Smooth muscle cell of the brain vasculature (primary cell): ENCODE data around the gene AACS.
A peak's percentile ranks its signal among the peaks of the same experiment; 100 is the strongest.

Source experiments
- DNase-seq: peaks from one replicate; pipeline ENCODE4 v3.0.0-alpha.2; 2012; ENCODE audit warnings: low read depth, low spot score

Gene AACS

GRCh38 chr12:125152463-125152862, 87.2 kb downstream of the AACS start:
- no peak for DNase-seq

DNA sequence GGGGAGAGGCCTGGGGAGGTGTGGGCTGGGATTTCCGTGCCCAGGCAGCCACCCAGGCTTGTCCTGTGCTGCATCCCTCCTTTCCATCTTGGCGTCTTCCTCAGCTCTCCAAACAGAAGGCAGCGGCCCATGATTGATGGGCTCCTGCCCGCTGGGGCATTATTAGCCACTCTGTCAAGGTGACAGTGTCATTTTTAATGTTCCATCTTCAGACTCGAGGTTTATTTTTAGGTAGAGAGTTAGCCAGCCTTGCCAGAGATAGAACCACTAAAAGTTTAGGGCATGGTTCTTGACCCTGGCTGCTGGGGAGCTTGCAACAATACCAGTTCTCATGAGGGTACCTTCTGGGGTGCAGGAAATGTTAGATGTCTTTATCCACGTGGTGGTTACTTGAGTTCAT, 90.1 kb downstream of the AACS start:
- DNase-seq = no peak

DNA sequence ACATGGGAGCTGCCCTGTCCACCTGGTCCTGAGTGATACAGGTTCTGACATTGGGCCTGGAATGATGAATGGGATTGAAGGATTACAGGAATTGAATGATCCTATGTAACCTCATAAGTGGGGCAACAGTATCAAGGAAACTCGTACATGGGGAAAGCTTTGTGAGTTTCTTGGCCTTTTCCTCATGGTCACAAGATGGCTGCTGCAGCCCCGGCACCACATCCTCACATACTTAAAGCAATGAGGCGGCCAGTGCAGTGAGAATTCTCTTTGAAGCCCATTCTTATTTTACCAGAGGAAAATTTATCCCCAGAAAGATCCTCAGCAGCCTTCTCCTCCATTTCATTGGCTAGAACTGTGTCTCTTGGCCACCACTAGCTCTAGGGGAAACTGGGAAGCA, 91.9 kb downstream of the AACS start:
- no peak for DNase-seq

DNA sequence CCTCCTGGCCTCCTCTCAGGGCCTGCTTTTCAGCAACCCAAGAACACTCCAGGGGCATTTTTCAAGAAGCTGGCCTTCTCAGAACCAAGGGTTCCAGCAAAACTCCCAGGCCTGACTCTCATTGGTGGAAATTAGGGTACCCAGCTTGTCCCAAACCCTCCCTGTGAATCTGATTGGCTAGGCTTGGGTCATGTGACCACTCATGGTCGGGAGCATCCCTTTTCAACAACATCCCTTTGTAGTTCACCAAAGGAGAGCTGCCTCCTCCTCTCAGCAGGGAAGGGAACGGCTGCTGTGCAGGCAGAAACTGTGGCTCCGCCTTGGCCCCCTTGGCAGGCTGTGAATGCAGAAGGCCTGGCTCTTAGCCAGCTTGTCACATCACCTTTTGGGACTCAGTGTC, 94.5 kb downstream of the AACS start:
- no peak for DNase-seq

GRCh38 chr12:125160281-125160955, 95.2 kb downstream of the AACS start:
- DNase-seq = no peak

- DNase-seq = no peak
These were observed 96.4 kb downstream of the AACS start for GRCh38 chr12:125161712-125162022.

GRCh38 chr12:125162489-125163028, 97.3 kb downstream of the AACS start:
- DNase-seq = no peak

- no peak for DNase-seq
These were observed 97.9 kb downstream of the AACS start for GRCh38 chr12:125163148-125163547.

DNA sequence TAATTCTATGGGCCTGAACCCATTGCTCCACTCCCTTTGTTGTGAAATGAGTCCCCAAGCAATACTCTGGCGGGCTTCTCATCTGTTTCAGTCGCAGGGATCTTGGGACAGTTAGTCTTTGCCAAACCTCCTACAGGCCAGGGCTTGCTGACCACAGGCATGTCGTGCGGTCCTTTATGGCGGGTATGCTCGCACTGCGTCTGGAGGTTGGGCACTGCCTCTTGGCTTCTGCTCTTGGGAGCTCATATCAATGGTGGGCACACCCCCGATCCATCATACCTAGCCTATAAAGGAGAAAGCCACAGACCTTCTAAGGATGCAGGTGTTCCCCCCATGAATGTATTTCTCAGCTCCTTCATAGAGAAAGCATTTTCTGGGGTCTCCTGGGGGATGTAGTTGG, 99.3 kb downstream of the AACS start:
- DNase-seq = no peak

- DNase-seq = no peak
These were observed 100.8 kb downstream of the AACS start for GRCh38 chr12:125166041-125166440.

- no peak for DNase-seq
These were observed 102.4 kb downstream of the AACS start for GRCh38 chr12:125167658-125168057.

GRCh38 chr12:125169451-125169850, 104.2 kb downstream of the AACS start:
- no peak for DNase-seq

- DNase-seq = no peak
These were observed 104.6 kb downstream of the AACS start for GRCh38 chr12:125169870-125170269.

DNA sequence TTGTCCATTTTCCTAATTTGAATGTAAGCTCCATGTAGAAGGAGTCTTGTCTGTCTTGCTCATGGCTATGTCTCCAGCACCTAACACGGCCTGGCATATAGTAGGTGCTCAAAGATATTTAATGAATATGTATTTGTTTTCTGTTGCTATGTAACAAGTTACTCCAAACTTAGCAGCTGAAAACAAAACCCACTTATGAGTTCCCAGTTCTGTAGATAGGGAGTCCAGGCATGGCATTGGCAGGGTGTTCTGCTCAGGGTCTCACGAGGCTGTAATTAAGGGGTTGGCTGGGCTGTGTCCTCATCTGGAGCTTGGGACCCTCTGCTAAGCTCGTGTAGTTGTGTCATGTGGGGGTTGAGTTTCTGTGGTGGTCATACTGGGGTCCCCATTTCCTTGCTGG, 106.0 kb downstream of the AACS start:
- no peak for DNase-seq

DNA sequence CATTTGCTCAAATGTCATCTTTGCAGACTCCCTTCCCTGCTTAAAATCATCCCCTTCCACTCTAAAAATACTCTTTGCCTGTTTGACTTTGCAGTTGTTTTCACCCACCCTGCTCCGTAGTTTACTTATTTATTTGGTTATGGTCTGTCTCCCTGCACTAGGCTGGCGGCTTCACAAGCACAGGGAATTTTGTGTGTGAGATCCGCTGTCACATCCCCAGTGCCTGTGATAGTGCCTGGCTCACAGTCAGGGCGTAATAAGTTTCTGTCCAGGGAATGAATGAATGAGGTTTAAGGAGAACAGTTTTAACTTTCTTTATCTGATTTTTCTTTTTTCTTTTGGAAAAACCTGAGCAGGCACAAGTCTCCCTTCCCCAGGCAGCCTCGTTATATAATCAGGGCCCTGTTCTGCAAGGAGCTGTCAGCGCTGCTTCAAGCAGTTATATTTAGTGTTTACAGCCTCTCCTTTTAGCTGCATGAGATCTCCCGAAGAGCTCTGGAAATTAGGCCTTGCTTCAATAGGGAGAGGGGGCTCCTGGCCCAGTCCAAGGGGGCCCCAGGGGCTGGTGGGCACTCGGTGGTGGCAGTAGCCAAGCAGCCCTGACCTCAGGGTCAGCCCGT, 107.1 kb downstream of the AACS start:
- no peak for DNase-seq

DNA sequence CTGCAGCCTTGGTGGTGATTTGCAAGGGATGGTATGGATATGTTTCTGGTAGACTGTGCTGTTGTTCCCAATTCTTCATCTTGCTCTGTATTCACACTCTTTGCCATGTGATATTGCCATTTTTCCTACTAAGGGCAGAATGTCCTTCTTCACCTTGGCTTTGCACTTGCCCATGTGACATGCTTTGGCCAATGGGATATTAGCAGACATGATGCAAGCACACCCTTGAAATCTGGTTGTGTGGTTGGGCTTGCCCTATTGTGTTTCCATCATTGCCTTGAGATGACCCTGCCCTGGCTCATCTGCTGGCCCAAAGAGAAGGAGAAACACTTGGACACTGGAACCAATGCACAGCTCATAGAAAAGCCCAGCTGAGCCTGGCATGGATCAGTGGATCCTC, 110.3 kb downstream of the AACS start:
- no peak for DNase-seq

- no peak for DNase-seq
These were observed 113.0 kb downstream of the AACS start for GRCh38 chr12:125178222-125178621.

- DNase-seq = no peak
These were observed 114.9 kb downstream of the AACS start for GRCh38 chr12:125180144-125180543.

DNA sequence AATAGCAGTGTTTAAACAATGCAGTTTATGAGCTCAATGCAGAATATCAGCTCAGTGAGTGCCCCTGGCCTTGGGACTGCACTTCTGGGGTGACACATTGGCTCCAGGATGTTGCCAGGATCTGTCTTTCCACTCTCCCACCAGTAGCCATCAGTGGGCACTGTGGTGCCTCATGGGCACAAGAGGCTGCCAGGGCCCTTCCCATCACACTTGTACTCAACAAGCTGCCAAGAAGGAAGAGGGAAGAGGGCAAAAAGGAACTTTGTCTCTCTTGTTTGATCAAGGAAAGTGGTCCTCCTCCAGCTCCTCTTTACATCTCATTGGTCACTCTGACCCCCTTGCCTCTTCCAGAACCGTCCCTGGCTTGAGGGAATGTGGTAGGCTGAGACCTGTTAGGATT, 115.9 kb downstream of the AACS start:
- no peak for DNase-seq

GRCh38 chr12:125183187-125184067, 118.2 kb downstream of the AACS start:
- DNase-seq = peak; percentile 64

DNA sequence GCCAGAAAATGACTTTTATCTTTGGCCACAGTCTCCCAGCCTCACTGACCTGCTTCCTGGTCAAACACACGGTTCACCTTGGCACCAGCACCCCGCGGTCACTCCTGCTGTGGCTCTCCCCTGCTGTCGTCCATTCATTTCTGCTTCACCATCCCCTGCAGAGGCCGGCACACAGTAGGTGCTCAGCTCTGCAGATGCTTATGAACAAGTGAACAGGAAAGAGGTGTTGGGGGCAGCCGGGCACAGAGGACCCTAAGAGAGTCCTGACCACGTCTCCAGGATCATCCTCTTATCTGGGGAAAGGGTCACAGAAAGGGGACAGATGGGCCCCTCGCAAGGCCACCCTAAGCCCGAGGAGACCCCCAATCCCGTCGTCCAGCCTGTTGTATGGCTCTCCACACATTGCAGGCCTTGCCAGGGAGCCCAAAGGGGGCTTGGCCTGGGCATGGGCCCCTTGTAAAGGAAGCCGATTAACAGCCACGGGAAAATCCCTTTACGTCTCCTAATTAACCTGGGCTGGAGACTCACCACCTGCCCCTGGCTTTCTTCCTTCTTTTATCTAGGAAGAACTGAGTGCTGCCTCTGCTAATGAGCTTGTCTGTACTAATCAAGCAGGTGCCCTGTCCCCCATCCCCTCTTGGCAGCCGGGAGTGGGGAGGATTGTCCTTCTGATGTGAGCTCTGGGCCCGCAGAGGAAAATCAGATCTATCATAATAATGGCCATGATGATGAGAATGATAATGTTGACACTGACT, 119.2 kb downstream of the AACS start:
- no peak for DNase-seq

DNA sequence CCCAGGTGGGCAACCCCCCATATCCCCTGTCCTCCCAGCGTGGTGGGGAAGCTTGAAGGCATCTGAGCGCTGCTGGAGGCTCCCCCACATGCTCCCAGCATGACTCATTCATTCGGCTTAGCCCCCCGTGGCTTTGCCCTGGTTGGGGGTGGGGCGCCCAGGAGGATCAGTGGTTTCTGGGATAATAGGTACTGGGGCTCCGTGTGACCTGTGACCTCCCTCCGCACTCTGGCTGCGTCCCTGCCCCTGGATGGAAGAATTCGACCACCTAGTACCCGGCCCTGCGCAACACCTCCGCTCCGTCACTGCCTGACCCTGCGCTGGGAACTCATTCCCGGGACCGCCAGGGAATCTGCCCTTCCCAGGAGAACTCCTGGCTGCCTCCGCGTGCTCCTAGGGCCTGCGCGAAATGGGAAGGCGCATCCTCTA, 120.1 kb downstream of the AACS start:
- no peak for DNase-seq
